HEK293 (cell line): ENCODE results near the gene RPL7A.
"Not testable (repeated sequence)": the region's sequence is repeated elsewhere in the genome, so short reads cannot be mapped to it uniquely, and the experiment has no call there.

ENCODE experiments used
- CTCF ChIA-PET: fragments of 350-600 bp; formaldehyde crosslinking; extraction: SDS; loops from one replicate; lab custom pipeline; 2021; ENCODE audit warnings: antibody characterized with exemption; lab: Yijun Ruan, JAX
- POLR2A ChIA-PET: fragments of 300-600 bp; formaldehyde crosslinking; extraction: SDS; loops from one replicate; lab custom pipeline; 2020; ENCODE audit warnings: antibody characterized with exemption, inconsistent platforms; lab: Yijun Ruan, JAX
- H3K27ac ChIP-seq: fragments of 200-500 bp; sonication (Bioruptor generic); 2 replicates; pipeline ENCODE4 v1.5.1; 2014; ENCODE audit warnings: low read depth, low read length, control low read depth, inconsistent platforms; ENCODE audit errors: extremely low read depth
- H3K36me3 ChIP-seq, 2 experiments: fragments of 200-500 bp in 1 of 2; sonication (Bioruptor generic) in 1 of 2; 1 replicate in 1 of 2; 2 replicates in 1 of 2; pipeline ENCODE4 v1.5.1; 2014 to 2017; ENCODE audit warnings: inconsistent platforms in 2 of 2, low read length in 2 of 2; ENCODE audit not compliant: control insufficient read depth in 2 of 2, insufficient read depth in 1 of 2
- H3K4me1 ChIP-seq: fragments of 200-500 bp; sonication (Bioruptor generic); 2 replicates; pipeline ENCODE4 v1.5.1; 2014; ENCODE audit warnings: mild to moderate bottlenecking, low read length, inconsistent platforms; ENCODE audit not compliant: control insufficient read depth, insufficient read depth
- H3K4me3 ChIP-seq: 2 replicates; pipeline ENCODE4 v1.5.1; 2011; ENCODE audit warnings: low read depth, mild to moderate bottlenecking, control low read depth, low read length, moderate library complexity
- H3K9me3 ChIP-seq: fragments of 200-500 bp; sonication (Bioruptor generic); 2 replicates; pipeline ENCODE4 v1.5.1; 2014; ENCODE audit warnings: low read depth, low read length, inconsistent platforms; ENCODE audit not compliant: control insufficient read depth, insufficient read depth
- CTCF ChIP-seq: fragments of 450-650 bp; formaldehyde crosslinking; IDR thresholded peaks from 2 replicates; pipeline ENCODE4 v1.5.1; 2016; ENCODE audit warnings: missing biosample characterization, missing genetic modification characterization
- GFI1B ChIP-seq: fragments of 450-650 bp; formaldehyde crosslinking; IDR thresholded peaks from 2 replicates; pipeline ENCODE4 v1.5.1; 2016; ENCODE audit warnings: missing biosample characterization, missing genetic modification characterization
- GLI2 ChIP-seq: fragments of 450-650 bp; formaldehyde crosslinking; IDR thresholded peaks from 2 replicates; pipeline ENCODE4; 2017; ENCODE audit warnings: missing biosample characterization, missing genetic modification characterization, low read depth, borderline replicate concordance
- KLF1 ChIP-seq: fragments of 450-650 bp; formaldehyde crosslinking; IDR thresholded peaks from 2 replicates; pipeline ENCODE4 v1.5.1; 2016; ENCODE audit warnings: missing biosample characterization, missing genetic modification characterization
- MEIS1 ChIP-seq: sonication (generic); formaldehyde crosslinking; IDR thresholded peaks from 2 replicates; pipeline ENCODE4 v1.8.1; 2022; ENCODE audit warnings: missing genetic modification reagents, mild to moderate bottlenecking, borderline replicate concordance
- PRDM10 ChIP-seq: fragments of 450-650 bp; formaldehyde crosslinking; IDR thresholded peaks from 2 replicates; pipeline ENCODE4 v1.5.1; 2016; ENCODE audit warnings: missing biosample characterization, missing genetic modification characterization
- SALL2 ChIP-seq: fragments of 450-650 bp; formaldehyde crosslinking; IDR thresholded peaks from 2 replicates; pipeline ENCODE4 v1.5.0; 2017; ENCODE audit warnings: missing biosample characterization, mild to moderate bottlenecking, missing genetic modification characterization, borderline replicate concordance
- ZBTB20 ChIP-seq: fragments of 450-650 bp; formaldehyde crosslinking; IDR thresholded peaks from 2 replicates; pipeline ENCODE4 v1.5.1; 2016; ENCODE audit warnings: missing biosample characterization, missing genetic modification characterization
- ZBTB7A ChIP-seq: fragments of 450-650 bp; formaldehyde crosslinking; IDR thresholded peaks from 2 replicates; pipeline ENCODE4 v1.5.1; 2016; ENCODE audit warnings: low read depth, missing biosample characterization, missing genetic modification characterization
- ZBTB8A ChIP-seq: fragments of 450-650 bp; formaldehyde crosslinking; IDR thresholded peaks from 2 replicates; pipeline ENCODE4 v1.5.1; 2016; ENCODE audit warnings: missing biosample characterization, missing genetic modification characterization
- ZNF114 ChIP-seq: fragments of 450-650 bp; formaldehyde crosslinking; IDR thresholded peaks from 2 replicates; pipeline ENCODE4 v1.5.0; 2017; ENCODE audit warnings: missing biosample characterization, missing genetic modification characterization
- ZNF121 ChIP-seq: fragments of 450-650 bp; formaldehyde crosslinking; IDR thresholded peaks from 2 replicates; pipeline ENCODE4 v1.5.1; 2016; ENCODE audit warnings: missing biosample characterization, missing genetic modification characterization
- ZNF2 ChIP-seq: fragments of 450-650 bp; formaldehyde crosslinking; IDR thresholded peaks from 2 replicates; pipeline ENCODE4 v1.5.1; 2016; ENCODE audit warnings: missing biosample characterization, missing genetic modification characterization
- ZNF211 ChIP-seq: fragments of 450-650 bp; formaldehyde crosslinking; IDR thresholded peaks from 2 replicates; pipeline ENCODE4 v1.5.1; 2016; ENCODE audit warnings: low read depth, missing biosample characterization, missing genetic modification characterization
- ZNF239 ChIP-seq: fragments of 450-650 bp; formaldehyde crosslinking; IDR thresholded peaks from 2 replicates; pipeline ENCODE4 v1.5.1; 2016; ENCODE audit warnings: missing biosample characterization, missing genetic modification characterization
- ZNF350 ChIP-seq: fragments of 450-650 bp; formaldehyde crosslinking; IDR thresholded peaks from 2 replicates; pipeline ENCODE4 v1.5.0; 2017; ENCODE audit warnings: missing biosample characterization, mild to moderate bottlenecking, missing genetic modification characterization
- ZNF354C ChIP-seq: fragments of 450-650 bp; formaldehyde crosslinking; IDR thresholded peaks from 2 replicates; pipeline ENCODE4 v1.5.1; 2016; ENCODE audit warnings: missing biosample characterization, missing genetic modification characterization, low read depth, borderline replicate concordance
- ZNF404 ChIP-seq: fragments of 450-650 bp; formaldehyde crosslinking; IDR thresholded peaks from 2 replicates; pipeline ENCODE4 v1.5.1; 2017; ENCODE audit warnings: missing biosample characterization, missing genetic modification characterization
- ZNF501 ChIP-seq: fragments of 450-650 bp; formaldehyde crosslinking; IDR thresholded peaks from 2 replicates; pipeline ENCODE4 v1.5.1; 2016; ENCODE audit warnings: missing biosample characterization, missing genetic modification characterization
- ZNF654 ChIP-seq: fragments of 450-650 bp; formaldehyde crosslinking; IDR thresholded peaks from 2 replicates; pipeline ENCODE4 v1.5.1; 2016; ENCODE audit warnings: low read depth, missing biosample characterization, missing genetic modification characterization
- ZSCAN30 ChIP-seq: fragments of 450-650 bp; IDR thresholded peaks from 2 replicates; pipeline ENCODE4 v1.5.1; 2018; ENCODE audit warnings: missing biosample characterization, mild to moderate bottlenecking, missing genetic modification characterization, moderate library complexity
- TF ChIP-seq, protein P1 (sequence below): fragments of 450-650 bp; formaldehyde crosslinking; IDR thresholded peaks from 2 replicates; pipeline ENCODE4 v1.5.1; 2017; ENCODE audit warnings: missing biosample characterization, missing genetic modification characterization

Gene RPL7A

DNA sequence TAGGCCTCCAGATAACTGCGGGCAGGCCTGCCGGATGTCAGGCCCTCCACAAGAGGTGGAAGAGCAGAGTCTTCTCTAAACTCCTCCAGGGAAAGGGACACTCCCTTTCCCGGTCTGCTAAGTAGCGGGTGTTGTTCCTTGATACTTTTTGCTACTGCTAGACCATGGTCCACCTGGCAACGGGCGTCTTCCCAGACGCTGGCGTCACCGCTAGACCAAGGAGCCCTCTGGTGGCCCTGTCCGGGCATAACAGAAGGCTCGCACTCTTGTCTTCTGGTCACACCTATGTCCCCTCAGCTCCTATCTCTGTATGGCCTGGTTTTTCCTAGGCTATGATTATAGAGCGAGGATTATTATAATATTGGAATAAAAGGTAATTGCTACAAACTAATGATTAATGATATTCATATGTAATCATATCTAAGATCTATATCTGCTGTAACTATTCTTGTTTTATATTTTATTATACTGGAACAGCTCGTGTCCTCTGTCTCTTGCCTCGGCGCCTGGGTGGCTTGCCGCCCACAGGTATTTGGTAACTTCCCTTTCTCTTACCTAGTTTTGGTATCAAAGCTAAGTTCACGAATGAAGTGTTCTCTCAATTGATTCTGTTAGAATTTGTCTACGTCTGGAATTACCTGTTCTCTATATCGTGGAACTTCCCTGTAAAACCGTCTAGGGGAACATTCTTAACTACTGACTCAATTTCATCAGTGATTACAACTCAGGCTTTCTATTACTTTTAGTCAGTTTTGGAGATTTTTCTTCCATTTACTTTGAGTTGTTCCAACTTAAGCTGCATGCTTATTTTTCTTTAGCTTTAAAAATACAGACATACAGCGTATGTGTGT, 18.5 kb upstream of the RPL7A start:
- CTCF ChIA-PET, result interaction anchor here (0.5 to 8.9 kb wide), 17 partner anchors 9 to 182 kb away, joined by 3 to 159 read pairs (median 5); no protein-coding TSS in a partner anchor
- H3K9me3 ChIP-seq, H3K4me1 ChIP-seq, H3K4me3 ChIP-seq, H3K27ac ChIP-seq: not testable (repeated sequence)
- POLR2A ChIA-PET, result interaction anchor here (1.1 to 3.1 kb wide), 7 partner anchors 11 to 143 kb away, joined by 3 to 20 read pairs (median 4); partner anchors contain the start of genes MED22 and RPL7A
- TF ChIP-seq KLF1 (tag by site-specific recombination) (peak; percentile 12; the same call in 1 of the 2 replicates), ZSCAN30 (tag by site-specific recombination) (0 out of 2 replicates have a peak, but pooled peaks have one; percentile 10), CTCF (tag by site-specific recombination) (peak; percentile 34; the same call in 1 of the 2 replicates), ZNF2 (tag by site-specific recombination) (peak; percentile 41; the same call in 1 of the 2 replicates), ZNF654 (tag by site-specific recombination) (peak; percentile 61), ZBTB8A (tag by site-specific recombination) (0 out of 2 replicates have a peak, but pooled peaks have one; percentile 20)
- peaks cover 4 to 49% of the 10 kb centered on the region in 2 experiments; a peak in 2 of 3 replicates for H3K36me3 ChIP-seq

- peaks cover 4% of the 10 kb centered on the region; the same call in 1 of the 2 replicates for H3K4me1 ChIP-seq
- ChIA-PET POLR2A (interaction anchor here (0.7 to 3.1 kb wide), 5 partner anchors 17 to 145 kb away, joined by 3 to 19 read pairs (median 4); partner anchors contain the start of genes CACFD1, MED22 and RPL7A), CTCF (interaction anchor here (0.7 to 8.9 kb wide), 8 partner anchors 8 to 291 kb away, joined by 3 to 159 read pairs (median 12); no protein-coding TSS in a partner anchor)
- no peaks in the 10 kb centered on the region for H3K9me3 ChIP-seq
- no peak overlapping the region for H3K4me3 ChIP-seq
- no peak overlapping the region for H3K27ac ChIP-seq
- no peak for TF ChIP-seq GFI1B
- TF ChIP-seq ZBTB7A (tag by site-specific recombination), result no peak
- H3K36me3 ChIP-seq, result peaks cover 4 to 53% of the 10 kb centered on the region in 2 experiments; a peak in 2 of 3 replicates
Measured at GRCh38 chr9:133331221-133331620, 16.8 kb upstream of the RPL7A start.

DNA sequence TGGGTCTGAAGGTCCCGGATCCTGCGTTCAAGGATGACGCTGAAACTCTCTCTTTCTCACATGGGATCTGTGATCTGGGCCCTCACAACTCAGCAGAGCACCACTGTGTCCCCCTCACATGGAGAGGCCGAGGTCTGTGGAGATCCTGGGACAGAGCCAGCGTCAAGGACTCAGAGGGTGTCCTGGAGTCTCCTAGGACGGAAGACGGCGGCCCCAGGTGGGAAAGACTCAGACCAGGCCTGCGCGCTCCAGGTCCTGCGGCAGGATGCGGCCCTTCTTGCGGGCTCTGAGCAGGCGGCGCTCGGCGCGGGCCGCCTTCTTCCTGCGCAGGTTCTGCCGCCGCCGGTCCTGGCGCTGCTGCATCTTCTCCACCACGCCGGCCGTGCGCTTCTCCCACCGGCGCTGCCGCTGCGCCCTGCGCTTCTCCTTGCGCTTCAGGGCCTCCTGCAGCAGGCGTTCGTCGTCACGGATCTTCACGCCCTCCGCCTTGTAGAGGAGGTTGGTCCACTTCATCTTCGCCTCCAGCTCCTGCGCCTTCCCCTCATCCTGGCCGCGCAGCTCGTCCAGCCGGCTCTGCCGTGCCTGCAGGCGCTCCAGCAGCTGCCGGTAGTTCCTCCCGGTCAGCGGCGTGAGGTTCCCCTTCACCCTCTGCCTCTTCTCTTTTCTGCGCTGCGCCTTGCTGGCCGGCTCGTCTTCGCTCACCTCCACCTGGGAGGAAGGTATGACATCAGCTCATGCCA, 16.2 kb upstream of the RPL7A start:
- Histone ChIP-seq H3K36me3 (peaks cover 4 to 53% of the 10 kb centered on the region in 2 experiments; a peak in 2 of 3 replicates), H3K4me3 (no peak overlapping the region), H3K27ac (no peak overlapping the region), H3K9me3 (no peaks in the 10 kb centered on the region), H3K4me1 (peaks cover 4% of the 10 kb centered on the region; the same call in 1 of the 2 replicates)
- ChIA-PET POLR2A (interaction anchor here (0.7 to 1.6 kb wide), 2 partner anchors 16 kb away, joined by 3 to 6 read pairs; partner anchors contain the start of genes MED22 and RPL7A), CTCF (interaction anchor here (0.7 to 8.9 kb wide), 5 partner anchors 144 to 291 kb away, joined by 3 to 159 read pairs (median 11); no protein-coding TSS in a partner anchor)
- TF ChIP-seq GLI2 (tag by site-specific recombination) (no peak), SALL2 (tag by site-specific recombination) (no peak), ZNF350 (no peak), ZNF501 (tag by site-specific recombination) (no peak), ZNF404 (no peak), ZNF354C (tag by site-specific recombination) (no peak), ZNF121 (tag by site-specific recombination) (no peak), ZNF114 (tag by site-specific recombination) (no peak), ZNF211 (no peak), ZNF239 (tag by site-specific recombination) (no peak), PRDM10 (tag by site-specific recombination) (no peak), MEIS1 (no peak), ZBTB20 (tag by site-specific recombination) (no peak)
- TF ChIP-seq, protein P1, sequence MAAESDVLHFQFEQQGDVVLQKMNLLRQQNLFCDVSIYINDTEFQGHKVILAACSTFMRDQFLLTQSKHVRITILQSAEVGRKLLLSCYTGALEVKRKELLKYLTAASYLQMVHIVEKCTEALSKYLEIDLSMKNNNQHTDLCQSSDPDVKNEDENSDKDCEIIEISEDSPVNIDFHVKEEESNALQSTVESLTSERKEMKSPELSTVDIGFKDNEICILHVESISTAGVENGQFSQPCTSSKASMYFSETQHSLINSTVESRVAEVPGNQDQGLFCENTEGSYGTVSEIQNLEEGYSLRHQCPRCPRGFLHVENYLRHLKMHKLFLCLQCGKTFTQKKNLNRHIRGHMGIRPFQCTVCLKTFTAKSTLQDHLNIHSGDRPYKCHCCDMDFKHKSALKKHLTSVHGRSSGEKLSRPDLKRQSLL (tag by site-specific recombination), result no peak
